ENCODE measurements around the gene SLC25A10.

Gene SLC25A10

DNA sequence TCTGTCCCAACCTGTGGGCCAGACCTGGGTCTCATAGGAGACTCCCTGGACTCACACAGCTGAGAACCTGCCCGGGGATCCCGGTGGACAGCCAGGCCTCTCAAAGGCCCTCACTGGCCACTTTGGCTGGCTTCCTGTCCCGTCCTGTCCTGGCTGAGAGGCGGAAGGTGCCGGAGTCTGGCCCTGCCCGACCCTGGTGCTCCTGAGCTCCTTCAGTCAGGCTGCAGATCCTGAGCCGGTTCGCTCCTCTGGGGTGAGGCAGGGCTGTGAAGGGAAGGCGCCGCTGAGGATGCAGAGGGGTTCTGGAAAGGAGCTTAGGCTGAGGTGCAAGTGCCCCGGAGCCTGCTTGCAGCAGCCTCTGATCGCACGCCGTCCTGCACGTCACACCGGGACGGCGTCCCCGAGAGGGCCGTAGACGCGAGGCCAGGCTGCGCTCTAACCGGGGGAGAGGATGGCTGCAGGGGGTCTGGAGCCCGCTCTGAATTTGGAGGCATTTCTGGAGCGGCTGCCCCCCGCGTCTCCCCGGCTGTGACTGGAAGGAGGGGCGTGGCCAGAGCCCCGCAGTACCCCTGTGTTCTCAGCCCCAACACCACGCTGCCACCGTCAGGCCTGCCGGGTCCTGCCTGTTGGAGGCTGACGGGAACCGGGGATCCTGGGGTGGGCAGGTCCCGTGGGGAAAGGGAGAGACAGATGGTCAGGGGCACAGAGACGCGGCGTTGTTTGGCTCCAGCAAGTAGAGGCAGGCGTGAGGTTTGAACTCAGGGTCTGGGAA lies 24.1 kb upstream of the SLC25A10 start:
- no peak for DNase-seq

DNA sequence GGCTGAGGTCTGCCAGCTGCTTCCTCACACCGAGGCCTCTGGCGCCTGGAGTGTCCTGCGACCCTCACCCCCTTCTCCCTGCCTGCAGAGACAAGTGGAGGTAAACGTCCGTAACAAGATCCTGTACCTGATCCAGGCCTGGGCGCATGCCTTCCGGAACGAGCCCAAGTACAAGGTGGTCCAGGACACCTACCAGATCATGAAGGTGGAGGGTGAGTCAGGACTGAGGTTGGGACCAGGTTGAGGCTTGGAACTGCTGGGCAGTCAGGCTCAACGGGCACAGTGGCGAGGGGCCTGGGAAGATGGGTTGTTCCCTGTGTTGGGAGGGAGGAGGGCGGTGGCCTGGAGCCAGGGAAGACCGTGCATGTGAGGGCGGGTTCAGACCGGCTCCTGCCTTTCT lies 23.5 kb upstream of the SLC25A10 start:
- no peak for DNase-seq

DNA sequence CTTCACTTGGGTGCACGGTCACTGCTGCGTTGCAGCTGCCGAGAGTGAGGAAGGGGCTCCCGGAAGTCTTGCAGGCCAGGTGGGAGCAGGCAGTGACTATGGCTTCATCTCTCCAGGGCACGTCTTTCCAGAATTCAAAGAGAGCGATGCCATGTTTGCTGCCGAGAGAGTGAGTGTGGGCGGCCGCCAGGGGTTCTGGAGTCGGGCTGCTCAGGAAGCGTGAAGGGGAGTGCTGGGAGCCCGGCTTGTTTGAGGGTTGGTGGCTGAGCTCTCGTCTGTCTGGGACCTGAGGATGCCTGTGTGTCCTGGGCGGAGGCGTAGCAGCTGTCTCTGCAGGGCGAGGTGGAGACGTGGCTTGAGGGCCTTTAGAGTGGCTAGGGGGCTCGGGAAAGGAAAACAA lies 22.0 kb upstream of the SLC25A10 start:
- no peak for DNase-seq

DNA sequence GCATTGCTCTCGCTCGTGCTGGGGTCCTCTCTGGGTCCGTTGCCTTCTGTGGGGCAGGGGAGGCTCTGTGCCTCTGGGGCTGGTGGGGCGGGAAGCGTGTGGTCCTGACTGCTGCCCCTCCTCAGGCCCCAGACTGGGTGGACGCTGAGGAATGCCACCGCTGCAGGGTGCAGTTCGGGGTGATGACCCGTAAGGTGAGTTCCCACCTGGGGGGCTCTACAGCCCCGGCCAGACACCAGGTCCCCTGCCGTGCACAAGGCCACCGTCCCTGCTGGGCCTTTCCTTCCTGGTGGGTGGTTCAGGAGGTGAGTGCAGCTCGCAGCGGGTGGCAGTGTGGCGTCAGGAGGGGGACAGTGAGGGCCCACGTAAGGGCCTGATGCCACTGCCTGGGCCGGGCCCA lies 21.5 kb upstream of the SLC25A10 start:
- DNase-seq, result no peak

DNA sequence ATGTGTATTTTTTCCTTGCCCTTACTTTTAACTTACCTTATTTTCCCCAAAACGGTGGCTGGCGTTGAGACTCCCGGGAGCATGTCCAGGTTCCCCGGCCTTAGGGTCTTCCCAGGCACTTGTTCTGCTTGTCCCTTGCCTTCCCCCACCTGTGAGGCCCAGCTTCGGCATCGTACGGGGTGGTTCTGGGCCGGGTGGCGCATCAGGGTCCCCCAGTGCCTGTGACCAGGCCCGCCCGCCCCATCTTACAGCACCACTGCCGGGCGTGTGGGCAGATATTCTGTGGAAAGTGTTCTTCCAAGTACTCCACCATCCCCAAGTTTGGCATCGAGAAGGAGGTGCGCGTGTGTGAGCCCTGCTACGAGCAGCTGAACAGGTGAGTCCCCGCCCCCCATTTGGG lies 20.9 kb upstream of the SLC25A10 start:
- no peak for DNase-seq

DNA sequence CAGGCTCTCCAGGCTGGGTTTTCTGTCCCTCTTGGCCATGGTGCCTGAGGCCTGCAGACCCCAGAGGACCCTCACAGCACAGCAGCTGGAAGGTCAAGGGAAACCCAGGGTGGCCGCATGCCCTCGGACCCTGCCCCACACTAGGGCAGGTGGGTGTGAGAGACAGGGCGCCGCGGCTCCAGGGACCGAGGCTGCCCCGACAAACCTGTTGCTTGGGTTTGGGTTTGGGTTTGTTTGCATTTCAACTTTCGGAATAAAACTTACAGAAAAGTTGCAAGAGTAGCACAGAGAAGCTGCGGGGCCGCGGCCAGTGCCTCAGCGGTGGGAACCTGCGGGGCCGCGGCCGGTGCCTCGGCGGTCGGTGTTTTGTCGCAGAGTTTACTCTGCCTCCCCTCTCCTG lies 20.5 kb upstream of the SLC25A10 start:
- DNase-seq, result no peak

DNA sequence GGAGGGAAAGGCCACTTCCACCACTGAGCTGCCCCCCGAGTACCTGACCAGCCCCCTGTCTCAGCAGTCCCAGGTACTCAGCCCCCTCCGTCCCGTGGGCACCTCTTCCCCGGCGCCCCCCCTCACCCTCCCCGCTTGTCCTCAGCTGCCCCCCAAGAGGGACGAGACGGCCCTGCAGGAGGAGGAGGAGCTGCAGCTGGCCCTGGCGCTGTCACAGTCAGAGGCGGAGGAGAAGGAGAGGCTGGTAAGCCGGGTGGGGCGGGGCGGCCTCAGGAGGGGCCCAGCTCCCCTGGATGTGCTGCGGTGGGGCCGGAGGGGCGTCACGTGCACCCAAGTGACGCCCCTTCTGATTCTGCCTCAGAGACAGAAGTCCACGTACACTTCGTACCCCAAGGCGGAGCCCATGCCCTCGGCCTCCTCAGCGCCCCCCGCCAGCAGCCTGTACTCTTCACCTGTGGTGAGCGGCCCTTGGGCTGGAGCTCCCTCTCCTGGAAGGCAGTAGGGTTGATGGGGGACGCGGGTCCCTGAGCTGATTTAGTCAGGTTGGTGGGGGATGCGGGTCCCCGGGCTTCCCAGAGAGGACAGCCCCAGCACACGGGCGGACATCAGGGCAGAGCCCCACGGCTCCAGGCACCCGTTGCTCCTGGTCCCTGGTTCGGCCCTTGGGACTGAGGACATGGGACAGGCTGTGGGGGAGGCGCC lies 18.4 kb upstream of the SLC25A10 start:
- DNase-seq, result no peak

DNA sequence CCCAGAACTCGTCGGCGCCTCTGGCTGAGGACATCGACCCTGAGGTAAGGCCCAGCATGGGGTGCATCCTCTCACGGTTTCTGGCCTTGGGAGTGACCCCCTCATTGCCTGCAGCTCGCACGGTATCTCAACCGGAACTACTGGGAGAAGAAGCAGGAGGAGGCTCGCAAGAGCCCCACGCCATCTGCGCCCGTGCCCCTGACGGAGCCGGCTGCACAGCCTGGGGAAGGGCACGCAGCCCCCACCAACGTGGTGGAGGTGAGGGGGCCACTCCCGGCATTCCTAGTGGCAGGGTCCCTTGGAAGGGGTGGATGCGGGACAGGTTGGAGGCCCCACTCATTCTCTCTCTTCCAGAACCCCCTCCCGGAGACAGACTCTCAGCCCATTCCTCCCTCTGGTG lies 17.3 kb upstream of the SLC25A10 start:
- DNase-seq, result no peak

DNA sequence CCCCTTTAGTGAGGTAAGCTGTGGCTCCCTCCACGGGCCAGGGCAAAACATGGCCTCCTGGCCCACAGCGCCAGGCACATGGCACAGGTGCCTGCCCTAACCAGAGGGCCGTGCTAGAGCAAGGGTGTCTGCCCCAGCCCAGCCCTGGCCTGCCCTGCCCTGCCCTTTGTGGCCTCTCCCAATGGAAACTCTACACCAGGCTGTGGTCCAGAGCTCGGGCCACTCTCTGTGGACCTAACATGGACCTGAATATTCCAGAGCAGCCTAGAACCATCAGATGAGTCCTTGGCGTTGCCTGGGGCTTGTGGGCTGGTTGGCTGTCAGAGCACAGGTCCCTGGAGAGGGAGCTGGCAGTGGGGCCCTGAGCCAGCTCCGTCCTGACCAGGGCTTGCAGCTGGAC lies 16.9 kb upstream of the SLC25A10 start:
- no peak for DNase-seq

DNA sequence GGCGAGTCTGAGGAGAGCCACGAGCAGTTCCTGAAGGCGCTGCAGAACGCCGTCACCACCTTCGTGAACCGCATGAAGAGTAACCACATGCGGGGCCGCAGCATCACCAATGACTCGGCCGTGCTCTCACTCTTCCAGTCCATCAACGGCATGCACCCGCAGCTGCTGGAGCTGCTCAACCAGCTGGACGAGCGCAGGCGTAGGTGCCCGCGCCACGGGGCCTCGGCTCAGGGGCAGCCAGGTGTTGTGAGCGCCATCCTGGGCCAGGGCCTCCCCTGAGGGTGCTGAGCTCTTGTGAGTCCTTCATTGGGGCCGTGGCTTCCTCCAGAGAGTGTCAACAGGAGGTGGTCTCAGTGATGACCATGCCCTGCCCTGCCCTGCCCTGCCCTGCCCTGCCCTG lies 16.3 kb upstream of the SLC25A10 start:
- no peak for DNase-seq

DNA sequence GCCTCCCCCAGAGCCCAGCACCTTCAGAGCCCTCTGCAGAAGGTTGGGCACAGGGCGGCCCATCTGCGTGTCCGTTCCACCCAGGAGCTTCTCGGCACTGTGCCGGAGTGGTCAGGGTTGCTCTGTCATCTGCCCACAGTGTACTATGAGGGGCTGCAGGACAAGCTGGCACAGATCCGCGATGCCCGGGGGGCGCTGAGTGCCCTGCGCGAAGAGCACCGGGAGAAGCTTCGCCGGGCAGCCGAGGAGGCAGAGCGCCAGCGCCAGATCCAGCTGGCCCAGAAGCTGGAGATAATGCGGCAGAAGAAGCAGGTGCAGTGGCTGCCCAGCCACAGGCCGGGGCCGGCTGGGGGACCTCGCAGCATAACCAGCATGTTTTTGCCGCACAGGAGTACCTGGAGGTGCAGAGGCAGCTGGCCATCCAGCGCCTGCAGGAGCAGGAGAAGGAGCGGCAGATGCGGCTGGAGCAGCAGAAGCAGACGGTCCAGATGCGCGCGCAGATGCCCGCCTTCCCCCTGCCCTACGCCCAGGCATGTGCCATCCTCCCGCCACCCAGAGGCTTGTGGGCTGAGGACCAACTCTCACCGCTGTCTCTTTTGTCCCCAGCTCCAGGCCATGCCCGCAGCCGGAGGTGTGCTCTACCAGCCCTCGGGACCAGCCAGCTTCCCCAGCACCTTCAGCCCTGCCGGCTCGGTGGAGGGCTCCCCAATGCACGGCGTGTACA lies 15.7 kb upstream of the SLC25A10 start:
- no peak for DNase-seq

DNA sequence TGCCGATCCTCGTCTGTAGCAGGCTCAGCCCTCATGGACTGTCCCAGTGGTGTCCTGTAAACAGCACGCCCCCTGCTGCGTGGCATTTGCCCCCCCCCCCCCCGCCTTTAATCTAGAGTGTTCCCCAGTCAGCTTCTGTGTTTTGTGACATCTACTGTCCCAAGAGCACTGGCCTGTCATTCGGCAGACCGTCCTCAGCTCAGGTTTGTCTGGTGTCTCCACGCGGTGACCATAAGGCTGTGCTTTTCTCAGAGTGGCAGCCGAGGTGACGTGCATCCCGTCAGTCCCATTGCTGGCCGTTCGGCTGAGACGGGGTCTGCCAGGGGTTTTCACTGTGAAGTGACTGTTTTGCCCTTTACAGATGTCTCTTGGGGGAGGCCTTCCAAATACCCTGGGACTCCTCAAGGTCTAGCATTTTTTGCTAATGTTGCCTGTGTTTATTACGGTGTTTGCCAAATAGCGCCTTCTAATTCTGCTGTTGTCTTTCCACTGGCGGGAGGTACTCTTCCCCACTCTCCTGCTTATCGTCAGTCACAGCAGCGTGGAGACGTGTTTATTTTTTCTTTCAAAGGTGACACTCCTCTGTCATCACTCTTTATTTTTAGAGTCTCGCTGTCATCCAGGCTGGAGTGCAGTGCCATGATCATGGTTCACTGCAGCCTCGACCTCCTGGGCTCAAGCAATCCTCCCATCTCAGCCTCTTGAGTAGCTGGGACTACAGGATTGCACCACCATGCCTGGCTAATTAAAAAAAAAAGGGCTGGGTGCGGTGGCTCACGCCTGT lies 14.6 kb upstream of the SLC25A10 start:
- no peak for DNase-seq

DNA sequence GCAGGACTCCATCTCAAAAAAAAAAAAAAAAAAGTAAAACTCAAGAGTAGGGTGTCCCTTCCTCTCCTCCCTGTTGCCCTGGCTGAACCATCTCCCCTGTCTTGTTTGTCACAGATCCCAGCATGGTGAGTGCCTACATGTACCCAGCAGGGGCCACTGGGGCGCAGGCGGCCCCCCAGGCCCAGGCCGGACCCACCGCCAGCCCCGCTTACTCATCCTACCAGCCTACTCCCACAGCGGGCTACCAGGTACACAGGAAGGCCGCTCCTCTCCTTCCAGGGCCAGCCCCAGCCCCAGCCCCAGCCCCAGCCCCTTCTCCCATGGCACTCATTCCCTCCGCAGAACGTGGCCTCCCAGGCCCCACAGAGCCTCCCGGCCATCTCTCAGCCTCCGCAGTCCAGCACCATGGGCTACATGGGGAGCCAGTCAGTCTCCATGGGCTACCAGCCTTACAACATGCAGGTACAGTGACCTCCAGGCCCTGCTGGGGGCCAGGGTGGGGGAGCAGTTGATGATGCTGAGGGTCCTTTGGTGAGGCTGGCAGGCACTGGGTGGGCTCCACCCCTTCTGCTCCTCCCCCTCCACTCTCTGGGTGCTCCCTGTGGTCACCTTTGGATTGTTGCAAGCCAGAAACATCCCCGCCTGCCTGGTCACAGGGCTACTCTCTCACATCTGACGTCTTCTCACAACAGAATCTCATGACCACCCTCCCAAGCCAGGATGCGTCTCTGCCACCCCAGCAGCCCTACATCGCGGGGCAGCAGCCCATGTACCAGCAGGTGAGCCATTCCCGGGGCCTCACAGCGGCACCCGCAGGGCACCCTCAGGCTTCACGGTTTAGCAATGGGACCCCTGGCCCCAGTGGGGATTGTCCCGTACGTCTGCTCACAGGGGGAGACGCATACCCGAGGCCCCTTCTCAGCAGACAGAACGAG lies 11.5 kb upstream of the SLC25A10 start:
- no peak for DNase-seq

DNA sequence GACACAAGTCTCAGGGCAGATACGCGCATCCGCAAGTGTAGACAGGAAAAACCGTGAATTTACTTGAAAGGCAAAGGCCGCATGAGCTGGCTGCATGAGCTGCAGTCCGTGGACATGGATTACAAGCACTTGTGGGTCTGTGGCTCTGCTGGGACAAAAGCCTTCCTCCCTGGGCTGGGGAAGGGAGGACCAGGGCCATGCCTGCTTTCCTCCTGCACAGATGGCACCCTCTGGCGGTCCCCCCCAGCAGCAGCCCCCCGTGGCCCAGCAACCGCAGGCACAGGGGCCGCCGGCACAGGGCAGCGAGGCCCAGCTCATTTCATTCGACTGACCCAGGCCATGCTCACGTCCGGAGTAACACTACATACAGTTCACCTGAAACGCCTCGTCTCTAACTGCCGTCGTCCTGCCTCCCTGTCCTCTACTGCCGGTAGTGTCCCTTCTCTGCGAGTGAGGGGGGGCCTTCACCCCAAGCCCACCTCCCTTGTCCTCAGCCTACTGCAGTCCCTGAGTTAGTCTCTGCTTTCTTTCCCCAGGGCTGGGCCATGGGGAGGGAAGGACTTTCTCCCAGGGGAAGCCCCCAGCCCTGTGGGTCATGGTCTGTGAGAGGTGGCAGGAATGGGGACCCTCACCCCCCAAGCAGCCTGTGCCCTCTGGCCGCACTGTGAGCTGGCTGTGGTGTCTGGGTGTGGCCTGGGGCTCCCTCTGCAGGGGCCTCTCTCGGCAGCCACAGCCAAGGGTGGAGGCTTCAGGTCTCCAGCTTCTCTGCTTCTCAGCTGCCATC lies 10.6 kb upstream of the SLC25A10 start:
- no peak for DNase-seq

DNA sequence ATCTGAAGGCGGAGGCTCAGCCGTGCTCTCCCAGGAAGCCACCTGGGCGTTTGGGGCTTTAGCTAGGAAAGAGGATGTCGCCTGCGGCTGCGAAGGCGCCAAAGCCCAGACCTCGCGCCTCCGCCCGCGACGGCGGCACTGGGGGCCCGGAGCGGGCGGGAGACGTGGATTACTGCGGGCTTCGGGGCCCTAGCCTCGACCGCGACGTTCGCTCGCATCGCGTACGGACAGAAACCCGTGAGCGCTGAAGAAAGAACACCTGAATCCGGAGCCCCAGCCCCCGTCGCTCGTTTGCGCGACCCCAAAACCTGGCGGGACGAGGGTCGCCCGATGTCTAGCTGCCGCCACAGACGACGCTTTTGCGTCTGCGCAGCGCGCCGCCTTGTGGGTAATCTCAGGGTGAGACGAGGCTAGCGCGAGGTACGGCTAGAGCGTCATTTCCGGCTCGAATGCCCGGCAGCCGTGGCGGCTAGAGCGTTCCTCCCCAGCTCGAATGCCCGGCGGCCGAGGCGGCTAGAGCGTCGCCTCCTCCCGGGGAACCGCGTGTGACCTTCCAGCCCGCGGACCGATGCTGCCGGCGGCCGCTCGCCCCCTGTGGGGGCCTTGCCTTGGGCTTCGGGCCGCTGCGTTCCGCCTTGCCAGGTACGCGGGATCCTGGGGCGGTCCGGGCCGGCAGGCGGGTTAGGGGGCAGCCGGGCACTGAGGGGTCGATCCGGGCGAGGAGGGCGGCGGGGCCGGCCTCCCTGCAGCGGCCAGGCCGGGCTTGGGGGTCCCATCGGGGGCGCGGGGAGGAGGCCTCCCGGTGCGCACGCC lies 8.9 kb upstream of the SLC25A10 start, which contains the start of gene MRPL12:
MRPL12 (plus strand) TSS at position 434 of the 813 bp plus-strand sequence; CDS start at position 569, 135 bp downstream.
- DNase-seq, result peak; percentile 82

DNA sequence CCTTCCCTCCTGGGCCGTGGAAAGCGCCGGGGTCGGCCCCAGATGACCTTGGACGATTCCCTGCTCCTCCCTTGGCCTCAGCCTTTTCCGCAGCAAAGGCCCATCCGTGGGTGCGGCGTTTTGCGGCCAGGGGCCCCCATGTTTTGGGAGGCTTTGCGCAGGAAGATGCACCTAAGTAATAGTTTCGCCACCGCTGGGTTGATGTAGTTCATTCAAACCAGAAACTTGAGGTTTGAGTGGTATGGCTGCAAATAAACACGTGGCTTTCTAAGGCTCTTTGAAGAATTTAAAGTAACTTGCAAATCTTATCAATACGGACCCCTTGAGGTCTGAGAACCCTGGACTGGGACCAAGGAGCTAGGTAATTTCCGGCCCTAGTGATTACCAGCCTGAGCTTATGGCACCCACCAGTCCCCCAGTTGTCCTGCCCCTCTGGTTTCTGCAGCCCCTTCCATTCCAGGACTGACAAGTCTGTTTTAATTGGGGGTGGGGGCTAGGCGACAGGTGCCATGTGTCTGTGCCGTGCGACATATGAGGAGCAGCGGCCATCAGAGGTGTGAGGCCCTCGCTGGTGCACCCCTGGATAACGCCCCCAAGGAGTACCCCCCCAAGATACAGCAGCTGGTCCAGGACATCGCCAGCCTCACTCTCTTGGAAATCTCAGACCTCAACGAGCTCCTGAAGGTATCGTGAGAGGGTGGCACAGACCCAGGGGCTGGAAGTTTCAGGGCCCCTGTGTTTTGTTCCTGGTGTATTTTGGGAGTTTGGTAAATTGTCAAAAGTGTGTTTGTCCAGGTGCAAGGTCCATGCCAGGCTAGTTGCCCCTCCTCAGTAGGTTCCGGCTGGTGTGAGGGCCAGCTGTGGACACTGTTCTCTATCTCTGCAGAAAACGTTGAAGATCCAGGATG lies 8.1 kb upstream of the SLC25A10 start:
- no peak for DNase-seq

DNA sequence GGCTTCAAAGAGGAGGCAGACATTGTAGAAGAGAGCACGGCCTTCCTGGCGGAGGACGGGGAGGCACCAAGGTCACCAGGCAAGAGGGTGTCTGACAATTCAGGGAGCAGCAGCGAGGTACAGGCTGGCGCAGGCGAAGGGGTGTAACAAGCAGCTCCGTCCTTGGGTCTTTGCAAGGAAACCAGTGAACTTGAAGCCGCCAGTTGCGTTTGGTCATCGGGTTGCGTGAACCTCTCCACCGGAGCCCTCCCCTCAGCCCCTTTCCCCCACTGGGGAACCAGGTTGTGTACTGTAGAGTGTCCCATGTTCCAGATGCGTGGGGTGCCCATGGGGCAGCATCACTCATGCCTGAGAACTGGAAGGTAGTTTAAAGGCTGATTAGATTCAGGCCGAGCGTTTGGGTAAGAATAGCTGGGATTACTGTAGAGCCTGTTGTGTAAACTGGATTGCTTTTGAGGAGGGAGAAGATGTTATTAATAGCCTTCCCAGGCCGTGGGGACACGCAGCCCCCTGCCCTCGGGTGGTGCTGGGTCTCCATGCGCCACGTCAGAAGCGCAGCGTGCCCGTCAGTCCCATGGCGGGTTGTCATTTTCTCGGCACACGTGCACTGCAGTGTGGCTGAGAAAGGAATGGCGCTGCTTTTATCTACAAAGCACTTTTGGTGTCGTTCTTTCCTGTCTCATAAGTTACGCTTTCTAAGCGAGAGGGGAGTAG lies 6.4 kb upstream of the SLC25A10 start:
- DNase-seq, result no peak

DNA sequence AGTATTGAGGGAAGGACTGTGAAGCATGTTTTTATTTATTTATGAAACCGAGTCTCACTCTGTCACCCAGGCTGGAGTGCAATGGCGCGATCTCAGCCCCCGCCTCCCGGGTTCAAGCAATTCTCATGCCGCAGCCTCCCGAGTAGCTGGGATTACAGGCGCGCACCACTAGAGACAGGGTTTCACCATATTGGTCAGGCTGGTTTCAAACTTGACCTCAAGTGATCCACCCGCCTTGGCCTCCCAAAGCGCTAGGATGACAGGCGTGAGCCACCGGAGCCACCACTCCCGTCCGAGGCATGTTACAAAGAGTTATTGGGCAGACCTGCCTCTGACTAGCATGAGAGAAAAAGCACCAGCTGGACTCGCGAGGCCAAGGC lies 5.9 kb upstream of the SLC25A10 start:
- DNase-seq, result no peak

Measured in NCI-H1105 (cell line).